Kidney epithelial cell (primary cell): ENCODE data around the gene STK39. TPM values are rescaled to one million over a fixed set of nuclear protein-coding genes. Genes with fewer than 3 reads are reported as not detected.

Source experiments
- DNase-seq: peaks from one replicate; pipeline ENCODE4 v3.0.0-alpha.2; 2010; ENCODE audit warnings: low read depth
- H3K27me3 ChIP-seq: 2 replicates; pipeline ENCODE4 v1.6.0; 2011; ENCODE audit warnings: low read length; ENCODE audit not compliant: control insufficient read depth, insufficient read depth
- H3K36me3 ChIP-seq: 2 replicates; pipeline ENCODE4 v1.5.1; 2011; ENCODE audit warnings: low read length; ENCODE audit not compliant: control insufficient read depth, insufficient read depth
- H3K4me3 ChIP-seq: 2 replicates; pipeline ENCODE4 v1.5.1; 2011; ENCODE audit warnings: low read depth, mild to moderate bottlenecking, control low read depth, low read length
- total RNA-seq: library from RNA; depleted of rRNA; stranded (reverse); fragments of >200 nt; gene quantifications from 2 replicates; pipeline ENCODE4 v1.2.3, GENCODE V29; 2015
- TF ChIP-seq, protein P1 (sequence below): IDR thresholded peaks from 2 replicates; pipeline ENCODE4 v1.5.1; 2011; ENCODE audit warnings: mild to moderate bottlenecking, moderate library complexity, low read length, control low read depth, inconsistent platforms; ENCODE audit not compliant: insufficient read depth, poor library complexity, severe bottlenecking

Gene STK39
- total RNA-seq, 1 donor from 2014 or later = 30.1 TPM

DNA sequence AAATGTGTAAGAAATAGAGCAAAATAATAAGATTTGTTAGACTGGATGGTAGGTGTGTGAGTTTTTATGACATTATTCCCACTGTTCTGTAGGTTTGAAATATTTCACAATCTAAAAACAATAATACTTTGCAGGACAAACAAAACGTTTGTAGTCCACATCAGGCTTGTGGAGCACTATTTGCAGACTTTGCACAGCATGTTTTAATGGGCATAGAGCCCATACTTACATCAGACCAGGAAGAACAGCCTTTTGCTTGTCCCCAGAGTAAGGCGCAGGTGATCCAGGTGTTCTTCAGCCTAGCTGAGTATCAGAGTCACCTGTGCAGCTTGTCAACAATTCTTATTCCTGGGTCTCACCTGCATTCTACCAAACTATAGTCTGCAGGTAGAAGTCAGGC is 9.1 kb upstream of the STK39 start:
- DNase-seq = no peak
- H3K36me3 ChIP-seq = no peaks in the 10 kb centered on the region
- TF ChIP-seq, protein P1, sequence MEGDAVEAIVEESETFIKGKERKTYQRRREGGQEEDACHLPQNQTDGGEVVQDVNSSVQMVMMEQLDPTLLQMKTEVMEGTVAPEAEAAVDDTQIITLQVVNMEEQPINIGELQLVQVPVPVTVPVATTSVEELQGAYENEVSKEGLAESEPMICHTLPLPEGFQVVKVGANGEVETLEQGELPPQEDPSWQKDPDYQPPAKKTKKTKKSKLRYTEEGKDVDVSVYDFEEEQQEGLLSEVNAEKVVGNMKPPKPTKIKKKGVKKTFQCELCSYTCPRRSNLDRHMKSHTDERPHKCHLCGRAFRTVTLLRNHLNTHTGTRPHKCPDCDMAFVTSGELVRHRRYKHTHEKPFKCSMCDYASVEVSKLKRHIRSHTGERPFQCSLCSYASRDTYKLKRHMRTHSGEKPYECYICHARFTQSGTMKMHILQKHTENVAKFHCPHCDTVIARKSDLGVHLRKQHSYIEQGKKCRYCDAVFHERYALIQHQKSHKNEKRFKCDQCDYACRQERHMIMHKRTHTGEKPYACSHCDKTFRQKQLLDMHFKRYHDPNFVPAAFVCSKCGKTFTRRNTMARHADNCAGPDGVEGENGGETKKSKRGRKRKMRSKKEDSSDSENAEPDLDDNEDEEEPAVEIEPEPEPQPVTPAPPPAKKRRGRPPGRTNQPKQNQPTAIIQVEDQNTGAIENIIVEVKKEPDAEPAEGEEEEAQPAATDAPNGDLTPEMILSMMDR = no peak
- no peaks in the 10 kb centered on the region for H3K27me3 ChIP-seq
- no peak overlapping the region for H3K4me3 ChIP-seq

DNA sequence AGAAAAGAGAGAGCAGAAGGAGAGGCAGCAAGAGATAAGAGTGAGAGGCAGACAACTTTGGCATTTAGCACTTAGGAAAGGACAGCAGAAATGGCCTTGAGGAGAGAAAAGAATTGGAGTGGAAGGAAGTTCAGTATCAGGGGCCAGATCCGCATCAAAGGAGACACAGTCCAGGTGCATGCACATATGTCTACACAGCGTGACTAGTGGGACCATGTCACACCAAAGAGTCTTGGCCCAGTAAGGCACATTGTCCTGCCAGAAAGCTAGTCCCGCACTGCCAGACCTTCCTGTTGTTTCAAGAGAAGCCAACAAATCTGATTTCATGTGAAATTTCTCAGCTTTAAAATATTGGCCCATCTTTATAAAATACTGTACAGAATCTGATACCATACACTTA is 8.5 kb upstream of the STK39 start:
- no peaks in the 10 kb centered on the region for H3K36me3 ChIP-seq
- H3K4me3 ChIP-seq = no peak overlapping the region
- no peaks in the 10 kb centered on the region for H3K27me3 ChIP-seq
- no peak for DNase-seq
- TF ChIP-seq, protein P1 = no peak

DNA sequence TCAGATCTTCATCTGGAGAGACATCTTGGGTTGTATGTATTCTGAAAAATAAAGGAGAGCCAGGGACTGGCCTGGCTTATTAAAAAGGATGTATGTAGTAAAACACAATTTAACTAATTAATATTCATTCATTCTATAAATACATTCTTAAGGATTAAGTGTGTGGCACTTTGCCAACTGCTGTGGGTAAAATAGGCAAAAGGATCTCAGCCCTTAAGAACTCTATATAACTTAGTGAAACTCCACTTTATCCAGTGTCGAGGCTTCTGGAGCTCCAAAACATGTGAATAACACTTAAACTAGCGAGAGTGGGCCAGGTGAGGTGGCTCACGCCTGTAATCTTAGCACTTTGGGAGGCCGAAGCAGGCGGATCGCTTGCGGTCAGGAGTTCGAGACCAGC is 7.7 kb upstream of the STK39 start:
- H3K27me3 ChIP-seq = no peaks in the 10 kb centered on the region
- TF ChIP-seq, protein P1 = no peak
- no peak for DNase-seq
- no peaks in the 10 kb centered on the region for H3K36me3 ChIP-seq
- no peak overlapping the region for H3K4me3 ChIP-seq

DNA sequence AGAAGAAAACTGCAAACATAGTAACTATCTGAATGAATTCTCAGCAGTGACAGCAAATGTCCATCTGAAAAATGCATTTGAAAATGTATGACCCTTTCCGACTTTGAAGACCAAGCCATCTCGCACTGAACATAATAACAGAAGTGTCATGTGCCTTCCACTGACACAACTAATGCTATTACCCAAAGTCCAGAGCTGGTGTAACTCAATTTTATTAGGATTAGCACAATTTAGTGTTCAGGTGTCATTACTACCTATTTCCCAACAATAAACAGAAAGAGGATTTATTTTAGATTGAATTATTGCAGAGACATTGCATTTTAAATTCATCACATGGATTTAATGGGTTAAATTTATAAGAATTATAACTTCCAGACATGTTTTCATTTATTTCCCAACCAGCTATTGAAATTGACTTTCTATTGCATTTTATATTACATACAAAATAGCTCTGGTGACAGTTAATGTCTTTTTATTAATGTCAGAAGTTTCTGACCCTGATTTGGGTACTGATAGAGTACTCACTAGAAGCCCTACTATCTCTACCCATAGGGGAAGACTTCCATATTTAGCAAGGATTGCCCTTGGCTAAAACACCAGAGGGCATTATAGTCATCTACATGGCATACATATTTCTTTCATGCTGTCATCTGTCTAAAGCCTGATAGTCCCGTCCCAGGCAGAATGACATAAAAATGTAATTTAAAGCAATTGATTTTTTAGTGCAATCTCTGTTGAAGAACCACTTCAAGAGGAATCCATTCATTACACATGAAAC is 7.0 kb upstream of the STK39 start:
- DNase-seq = no peak

DNA sequence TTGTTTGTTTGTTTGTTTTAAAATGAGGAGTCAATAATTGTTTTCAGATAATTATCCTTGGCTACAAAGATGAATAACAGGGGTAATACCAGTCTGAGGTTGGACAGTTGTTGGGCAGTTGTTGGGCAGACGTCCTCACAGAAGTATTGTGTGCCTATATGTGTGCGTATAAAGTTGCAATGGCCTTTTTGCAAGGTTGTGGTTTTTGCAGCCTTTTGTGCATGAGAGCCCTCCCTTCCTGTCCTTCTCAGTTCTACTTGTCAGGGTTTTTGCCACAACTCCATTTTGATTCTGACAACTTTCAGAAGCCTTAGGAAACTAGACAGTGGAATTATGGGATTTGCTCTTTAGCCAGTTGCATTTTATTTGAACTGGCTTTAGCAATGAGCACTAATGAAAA is 6.0 kb upstream of the STK39 start:
- Histone ChIP-seq H3K27me3 (no peaks in the 10 kb centered on the region), H3K36me3 (no peaks in the 10 kb centered on the region), H3K4me3 (no peak overlapping the region)
- DNase-seq = no peak
- TF ChIP-seq, protein P1 = no peak

More for the DNA sequence above, 7.0 kb upstream of the STK39 start:
- H3K4me3 ChIP-seq = no peak overlapping the region
- TF ChIP-seq, protein P1 = no peak
- H3K27me3 ChIP-seq = no peaks in the 10 kb centered on the region
- H3K36me3 ChIP-seq = no peaks in the 10 kb centered on the region

DNA sequence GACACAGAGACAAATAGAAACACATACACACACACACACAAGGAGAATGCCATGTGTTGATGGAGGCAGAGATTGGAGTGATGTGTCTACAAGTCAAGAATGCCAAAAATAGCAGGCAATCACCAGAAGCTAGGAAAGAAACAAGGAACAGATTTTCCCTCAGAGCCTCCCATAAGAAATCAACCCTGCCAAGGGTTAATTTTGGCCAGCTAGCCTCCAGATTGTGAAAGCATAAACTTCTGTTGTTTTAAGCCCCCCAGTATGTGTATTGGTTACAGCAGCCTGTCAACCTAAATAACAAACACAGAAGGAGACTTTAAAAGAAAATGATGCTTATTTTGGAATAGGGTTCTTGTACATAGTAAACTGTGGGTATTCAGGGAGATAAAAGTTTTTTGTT is 5.6 kb upstream of the STK39 start:
- H3K4me3 ChIP-seq = no peak overlapping the region
- DNase-seq = no peak
- TF ChIP-seq, protein P1 = no peak
- H3K27me3 ChIP-seq = no peaks in the 10 kb centered on the region
- H3K36me3 ChIP-seq = no peaks in the 10 kb centered on the region
